HCT116 (cell line): Measurements from ENCODE around the gene ZNFX1. TPM values are rescaled to one million over a fixed set of nuclear protein-coding genes. Genes with fewer than 3 reads are reported as not detected.
A peak's percentile ranks its signal among the peaks of the same experiment; 100 is the strongest.

Source experiments
- ATAC-seq: fragments of 200-7000 bp; cut with Tn5 transposase; 2 replicates; pipeline ENCODE4 v1.9.1; 2020; ENCODE audit warnings: mild to moderate bottlenecking, moderate library complexity
- BruUV-seq: library from RNA; stranded (reverse); fragments of 400-500 nt; replicated peaks from 2 replicates; lab custom pipeline; 2021; lab: Mats Ljungman, UMichigan
- CTCF ChIA-PET: fragments of 300-600 bp; sonication (Branson Sonifier 250); formaldehyde crosslinking; loops from one replicate; lab custom pipeline; 2021; ENCODE audit warnings: antibody characterized with exemption; lab: Charles Lee
- POLR2A ChIA-PET: fragments of 300-600, 350-600 bp; sonication (Branson Sonifier 250); formaldehyde crosslinking; loops from one replicate; lab custom pipeline; 2021; ENCODE audit warnings: antibody characterized with exemption; lab: Charles Lee
- RAD21 ChIA-PET, 2 experiments: fragments of 300-600 bp; sonication (Branson Sonifier 250); formaldehyde crosslinking; loops; one replicate each; lab custom pipeline; 2023; ENCODE audit warnings: low total read pairs in 2 of 2; ENCODE audit not compliant: uncharacterized antibody in 2 of 2, unreplicated experiment in 2 of 2, low non-redundant PET in 1 of 2; lab: Charles Lee
- DNase-seq: peaks from one replicate; pipeline ENCODE4 v3.0.0-alpha.2; 2010; ENCODE audit warnings: low read depth, low spot score
- H2AFZ ChIP-seq: fragments of 200-600 bp; shearing (Covaris generic), sonication (generic); 2 replicates; pipeline ENCODE4 v1.6.1; 2017; ENCODE audit warnings: low read depth, mixed run types, mixed read lengths, antibody characterized with exemption, low read length; ENCODE audit not compliant: poor library complexity, severe bottlenecking
- H3K27ac ChIP-seq: 2 replicates; pipeline ENCODE4 v1.5.1; 2012; ENCODE audit warnings: low read depth, low read length
- H3K27me3 ChIP-seq: fragments of 200-600 bp; sonication (generic); 2 replicates; pipeline ENCODE4 v1.6.1; 2016; ENCODE audit warnings: mixed run types, low read length, mixed read lengths; ENCODE audit not compliant: insufficient read depth
- H3K36me3 ChIP-seq, 2 experiments: fragments of 200-500 bp in 1 of 2; fragments of 200-600 bp in 1 of 2; sonication (Bioruptor generic) in 1 of 2; sonication (generic) in 1 of 2; 2 replicates each; pipeline versions ENCODE4 v1.5.1 to v1.6.1; 2014 to 2016; ENCODE audit warnings: low read length in 2 of 2, inconsistent platforms in 1 of 2, mixed read lengths in 1 of 2, mixed run types in 1 of 2; ENCODE audit not compliant: insufficient read depth in 2 of 2, control insufficient read depth in 1 of 2
- H3K4me1 ChIP-seq, 2 experiments: fragments of 200-600 bp in 1 of 2; sonication (generic) in 1 of 2; 2 replicates each; pipeline versions ENCODE4 v1.5.1 to v1.6.1; 2012 to 2017; ENCODE audit warnings: low read length in 2 of 2, inconsistent platforms in 1 of 2, mild to moderate bottlenecking in 1 of 2, mixed read lengths in 1 of 2, mixed run types in 1 of 2, moderate library complexity in 1 of 2; ENCODE audit not compliant: insufficient read depth in 2 of 2, control insufficient read depth in 1 of 2
- H3K4me2 ChIP-seq: fragments of 200-600 bp; sonication (generic); 2 replicates; pipeline ENCODE4 v1.6.1; 2017; ENCODE audit warnings: mixed run types, low read length, mixed read lengths
- H3K4me3 ChIP-seq, 2 experiments: fragments of 200-600 bp in 1 of 2; sonication (generic) in 1 of 2; replicated peaks in 1 of 2; 2 replicates each; pipeline ENCODE4 v1.5.1; 2011 to 2016; ENCODE audit warnings: low read length in 2 of 2, control low read depth in 1 of 2, low read depth in 1 of 2, mild to moderate bottlenecking in 1 of 2, mixed read lengths in 1 of 2, mixed run types in 1 of 2
- H3K79me2 ChIP-seq: fragments of 200-600 bp; sonication (generic); 2 replicates; pipeline ENCODE4 v1.6.1; 2017; ENCODE audit warnings: mild to moderate bottlenecking, mixed run types, low read length, moderate library complexity, mixed read lengths; ENCODE audit not compliant: insufficient read depth
- H3K9ac ChIP-seq: fragments of 200-600 bp; sonication (generic); 2 replicates; pipeline ENCODE4 v1.6.1; 2016; ENCODE audit warnings: low read length, mixed read lengths
- H3K9me2 ChIP-seq: fragments of 200-600 bp; sonication (generic), shearing (Covaris generic); 2 replicates; pipeline ENCODE4 v1.6.1; 2017; ENCODE audit warnings: mixed run types, mild to moderate bottlenecking, moderate library complexity; ENCODE audit not compliant: insufficient read depth
- H3K9me3 ChIP-seq, 2 experiments: fragments of 200-500 bp in 1 of 2; fragments of 200-600 bp in 1 of 2; sonication (Bioruptor generic) in 1 of 2; sonication (generic) in 1 of 2; 2 replicates each; pipeline ENCODE4 v1.6.1; 2014 to 2017; ENCODE audit warnings: low read length in 2 of 2, mixed read lengths in 2 of 2, inconsistent platforms in 1 of 2, low read depth in 1 of 2, mild to moderate bottlenecking in 1 of 2, mixed run types in 1 of 2, moderate library complexity in 1 of 2; ENCODE audit not compliant: control insufficient read depth in 1 of 2, insufficient read depth in 1 of 2
- H4K20me1 ChIP-seq: fragments of 200-600 bp; sonication (generic), shearing (Covaris generic); 2 replicates; pipeline ENCODE4 v1.6.1; 2017; ENCODE audit warnings: mixed run types, mild to moderate bottlenecking, moderate library complexity; ENCODE audit not compliant: insufficient read depth
- ATF3 ChIP-seq: IDR thresholded peaks from 2 replicates; pipeline ENCODE4 v1.6.1; 2012
- JUND ChIP-seq: IDR thresholded peaks from 2 replicates; pipeline ENCODE4 v1.6.1; 2012
- POLR2A ChIP-seq: IDR thresholded peaks from 2 replicates; pipeline ENCODE4 v1.7.0; 2011; ENCODE audit warnings: borderline replicate concordance; ENCODE audit not compliant: insufficient read depth, insufficient read length; ENCODE audit errors: extremely low read depth
- intact Hi-C: fragments of 100-400 bp; cut with micrococcal nuclease; formaldehyde crosslinking; loops from 2 replicates; pipeline ENCODE4 v1.10.0; 2022
- total RNA-seq: library from RNA; stranded (reverse); gene quantifications from one replicate; pipeline ENCODE4 v1.2.1, GENCODE V29; 2021; ENCODE audit not compliant: unreplicated experiment
- TF ChIP-seq, protein P1 (sequence below), 3 experiments: fragments of 200-600 bp in 1 of 3; sonication (generic) in 1 of 3; IDR thresholded peaks in 2 of 3; conservative IDR thresholded peaks in 1 of 3; 2 replicates each; pipeline ENCODE4 v1.5.1; 2012 to 2017; ENCODE audit warnings: low read depth in 2 of 3, low read length in 2 of 3, antibody characterized with exemption in 1 of 3, borderline replicate concordance in 1 of 3, control low read depth in 1 of 3, mild to moderate bottlenecking in 1 of 3, mixed read lengths in 1 of 3, mixed run types in 1 of 3, moderate library complexity in 1 of 3; ENCODE audit not compliant: insufficient read depth in 1 of 3
- TF ChIP-seq, protein P2 (sequence below): IDR thresholded peaks from 2 replicates; pipeline ENCODE4 v1.6.1; 2012; ENCODE audit warnings: low read depth

Gene ZNFX1
- total RNA-seq, 1 experiment from 2014 or later: 24.1 TPM

GRCh38 chr20:49268600-49269365 lies 9.1 kb downstream of the ZNFX1 start:
- ATAC-seq (no peak), DNase-seq (no peak)
- Histone ChIP-seq H3K9me3 (no peaks in the 10 kb centered on the region), H3K36me3 (peaks cover 45 to 75% of the 10 kb centered on the region in 2 experiments), H3K27me3 (no peaks in the 10 kb centered on the region), H3K79me2 (peaks cover 98% of the 10 kb centered on the region), H3K9me2 (no peaks in the 10 kb centered on the region), H2AFZ (no peak overlapping the region), H3K9ac (no peak overlapping the region), H3K4me3 (no peak overlapping the region), H4K20me1 (peaks cover 18% of the 10 kb centered on the region; the same call in 1 of the 2 replicates), H3K4me2 (no peak overlapping the region), H3K4me1 (no peaks in the 10 kb centered on the region), H3K27ac (no peak overlapping the region)
- ChIA-PET POLR2A (no interaction called here), CTCF (no interaction called here), RAD21 (no interaction called here)
- TSS peak; percentile 1 for BruUV-seq
- TF ChIP-seq POLR2A: no peak
- no peak for TF ChIP-seq ATF3
- intact Hi-C loops: no loop called here

GRCh38 chr20:49267327-49267726 lies 10.5 kb downstream of the ZNFX1 start:
- BruUV-seq: no TSS peak
- ChIA-PET CTCF (no interaction called here), RAD21 (no interaction called here), POLR2A (interaction anchor here (1.0 kb wide), 1 partner anchor 11 kb away, joined by 3 read pairs; the partner anchor contains the start of gene ZNFX1)
- Histone ChIP-seq H3K4me2 (no peak overlapping the region), H3K36me3 (peaks cover 50 to 76% of the 10 kb centered on the region in 2 experiments), H3K4me3 (no peak overlapping the region), H3K4me1 (no peaks in the 10 kb centered on the region), H3K9me3 (no peaks in the 10 kb centered on the region), H3K27ac (no peak overlapping the region), H4K20me1 (peaks cover 15% of the 10 kb centered on the region; the same call in 1 of the 2 replicates), H3K9me2 (no peaks in the 10 kb centered on the region), H3K9ac (no peak overlapping the region), H3K79me2 (peaks cover 91% of the 10 kb centered on the region), H2AFZ (no peak overlapping the region), H3K27me3 (no peaks in the 10 kb centered on the region)
- DNase-seq (no peak), ATAC-seq (no peak)
- intact Hi-C loops: no loop called here
- TF ChIP-seq, protein P1, sequence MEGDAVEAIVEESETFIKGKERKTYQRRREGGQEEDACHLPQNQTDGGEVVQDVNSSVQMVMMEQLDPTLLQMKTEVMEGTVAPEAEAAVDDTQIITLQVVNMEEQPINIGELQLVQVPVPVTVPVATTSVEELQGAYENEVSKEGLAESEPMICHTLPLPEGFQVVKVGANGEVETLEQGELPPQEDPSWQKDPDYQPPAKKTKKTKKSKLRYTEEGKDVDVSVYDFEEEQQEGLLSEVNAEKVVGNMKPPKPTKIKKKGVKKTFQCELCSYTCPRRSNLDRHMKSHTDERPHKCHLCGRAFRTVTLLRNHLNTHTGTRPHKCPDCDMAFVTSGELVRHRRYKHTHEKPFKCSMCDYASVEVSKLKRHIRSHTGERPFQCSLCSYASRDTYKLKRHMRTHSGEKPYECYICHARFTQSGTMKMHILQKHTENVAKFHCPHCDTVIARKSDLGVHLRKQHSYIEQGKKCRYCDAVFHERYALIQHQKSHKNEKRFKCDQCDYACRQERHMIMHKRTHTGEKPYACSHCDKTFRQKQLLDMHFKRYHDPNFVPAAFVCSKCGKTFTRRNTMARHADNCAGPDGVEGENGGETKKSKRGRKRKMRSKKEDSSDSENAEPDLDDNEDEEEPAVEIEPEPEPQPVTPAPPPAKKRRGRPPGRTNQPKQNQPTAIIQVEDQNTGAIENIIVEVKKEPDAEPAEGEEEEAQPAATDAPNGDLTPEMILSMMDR (IDR thresholded peaks at IDR 0.05 in 2 of 3, conservative IDR thresholded peaks at IDR 0.05 in 1 of 3; ENCODE audit: borderline replicate concordance in 1 of 3, insufficient read depth in 1 of 3, low read depth in 2 of 3, low read length in 2 of 3): no peak
- TF ChIP-seq, protein P2, sequence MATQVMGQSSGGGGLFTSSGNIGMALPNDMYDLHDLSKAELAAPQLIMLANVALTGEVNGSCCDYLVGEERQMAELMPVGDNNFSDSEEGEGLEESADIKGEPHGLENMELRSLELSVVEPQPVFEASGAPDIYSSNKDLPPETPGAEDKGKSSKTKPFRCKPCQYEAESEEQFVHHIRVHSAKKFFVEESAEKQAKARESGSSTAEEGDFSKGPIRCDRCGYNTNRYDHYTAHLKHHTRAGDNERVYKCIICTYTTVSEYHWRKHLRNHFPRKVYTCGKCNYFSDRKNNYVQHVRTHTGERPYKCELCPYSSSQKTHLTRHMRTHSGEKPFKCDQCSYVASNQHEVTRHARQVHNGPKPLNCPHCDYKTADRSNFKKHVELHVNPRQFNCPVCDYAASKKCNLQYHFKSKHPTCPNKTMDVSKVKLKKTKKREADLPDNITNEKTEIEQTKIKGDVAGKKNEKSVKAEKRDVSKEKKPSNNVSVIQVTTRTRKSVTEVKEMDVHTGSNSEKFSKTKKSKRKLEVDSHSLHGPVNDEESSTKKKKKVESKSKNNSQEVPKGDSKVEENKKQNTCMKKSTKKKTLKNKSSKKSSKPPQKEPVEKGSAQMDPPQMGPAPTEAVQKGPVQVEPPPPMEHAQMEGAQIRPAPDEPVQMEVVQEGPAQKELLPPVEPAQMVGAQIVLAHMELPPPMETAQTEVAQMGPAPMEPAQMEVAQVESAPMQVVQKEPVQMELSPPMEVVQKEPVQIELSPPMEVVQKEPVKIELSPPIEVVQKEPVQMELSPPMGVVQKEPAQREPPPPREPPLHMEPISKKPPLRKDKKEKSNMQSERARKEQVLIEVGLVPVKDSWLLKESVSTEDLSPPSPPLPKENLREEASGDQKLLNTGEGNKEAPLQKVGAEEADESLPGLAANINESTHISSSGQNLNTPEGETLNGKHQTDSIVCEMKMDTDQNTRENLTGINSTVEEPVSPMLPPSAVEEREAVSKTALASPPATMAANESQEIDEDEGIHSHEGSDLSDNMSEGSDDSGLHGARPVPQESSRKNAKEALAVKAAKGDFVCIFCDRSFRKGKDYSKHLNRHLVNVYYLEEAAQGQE: no peak
- TF ChIP-seq POLR2A: no peak
- no peak for TF ChIP-seq JUND
